Inferior parietal cortex (tissue), 1 donor: Measurements from ENCODE around the gene HMGXB3.

ENCODE experiments used
- DNase-seq: peaks from one replicate; pipeline ENCODE4 v3.0.0-alpha.2; 2016; ENCODE audit errors: extremely low spot score

The HMGXB3 gene

DNA sequence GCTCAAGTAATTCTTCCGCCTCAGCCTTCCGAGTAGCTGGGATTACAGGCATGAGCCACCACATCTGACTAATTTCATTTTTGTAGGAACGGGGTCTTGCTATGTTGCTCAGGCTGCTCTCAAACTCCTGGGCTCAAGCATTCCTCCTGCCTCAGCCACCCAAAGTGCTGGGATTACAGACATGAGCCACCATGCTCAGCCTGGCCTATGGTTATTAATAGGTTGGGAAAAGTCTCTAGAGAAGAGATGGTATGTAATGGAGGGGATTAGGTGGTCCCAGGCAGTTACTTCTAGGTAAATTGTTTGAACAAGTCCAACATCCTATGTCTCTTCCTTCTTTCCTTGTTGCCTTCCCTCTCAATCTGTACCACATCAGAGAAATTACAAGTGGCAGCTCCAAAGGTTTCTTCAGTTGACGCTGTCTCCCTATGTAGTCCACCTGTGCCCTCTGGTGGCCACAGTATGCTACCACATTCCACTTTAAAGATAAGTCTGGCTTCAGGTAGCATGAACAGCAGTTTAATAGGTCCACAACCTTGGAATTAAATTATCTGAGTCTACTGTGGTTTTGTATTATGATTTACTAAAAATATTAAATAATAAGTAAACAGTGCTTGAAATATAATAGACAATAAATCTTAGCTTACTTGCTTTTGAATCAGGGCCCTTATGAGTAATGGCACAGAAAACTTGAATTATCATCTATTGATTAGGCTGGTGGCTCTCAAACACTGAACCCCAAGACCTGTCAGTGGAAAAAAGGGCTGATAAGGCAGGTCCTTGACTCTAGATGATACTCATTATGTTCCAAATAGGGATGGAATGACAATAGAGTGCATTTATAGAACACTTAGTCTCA is 9.8 kb upstream of the HMGXB3 start:
- DNase-seq = peak; percentile 91

DNA sequence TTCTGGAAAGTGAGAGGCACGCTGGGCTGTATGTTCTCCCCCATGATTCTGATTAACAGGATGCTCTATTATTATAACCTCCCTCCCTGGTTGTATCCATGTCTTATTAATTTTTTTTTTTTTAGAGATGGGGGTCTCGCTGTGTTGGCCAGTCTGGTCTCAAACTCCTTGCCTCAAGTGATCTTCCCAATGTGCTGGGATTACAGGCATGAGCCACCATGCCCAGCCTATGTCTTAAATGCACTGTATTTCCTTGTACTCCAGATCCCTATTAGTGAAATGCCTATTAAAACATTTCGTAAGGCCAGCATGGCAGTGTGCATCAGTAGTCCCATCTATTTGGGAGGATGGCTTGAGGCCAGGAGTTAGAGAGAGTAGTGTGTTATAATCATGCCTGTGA is 7.1 kb upstream of the HMGXB3 start:
- DNase-seq = no peak

DNA sequence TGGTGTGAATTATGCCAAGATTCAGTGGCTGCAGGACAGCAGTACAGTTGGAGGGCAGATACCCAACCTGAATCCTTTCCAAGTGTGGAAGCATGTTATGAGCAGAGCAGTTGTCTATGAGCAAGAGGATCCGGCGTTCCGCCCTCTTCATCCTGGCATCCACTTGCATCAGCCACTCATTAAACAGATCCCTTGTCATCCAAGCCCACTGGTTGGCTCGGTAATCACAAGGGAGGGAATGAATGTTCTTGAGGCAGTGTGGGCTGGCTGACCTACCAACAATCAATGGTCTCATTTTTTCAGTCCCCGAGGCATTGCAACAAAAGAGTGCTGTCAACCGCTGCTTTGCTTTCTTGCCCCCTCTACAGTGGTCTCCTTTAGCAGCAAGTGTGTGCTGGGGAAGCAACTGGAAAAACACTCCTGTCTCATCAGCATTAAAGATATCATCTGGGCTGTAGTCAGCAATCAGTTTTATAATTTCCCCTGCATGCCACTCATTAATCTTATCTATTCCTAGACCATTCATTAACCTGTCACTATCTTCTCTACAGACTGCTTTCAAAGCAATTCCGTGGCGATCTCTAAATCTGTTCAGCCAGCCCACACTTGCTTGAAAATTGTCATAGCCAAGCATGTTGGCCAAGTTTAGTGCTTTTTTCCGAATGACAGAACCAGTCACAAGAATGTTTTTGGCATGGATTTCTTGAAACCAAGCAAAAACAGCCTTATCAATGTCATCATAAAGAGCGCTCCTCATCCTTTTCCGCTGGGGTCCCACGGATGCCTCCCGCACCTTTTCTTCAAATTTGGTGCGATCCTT is 4.9 kb upstream of the HMGXB3 start:
- peak; percentile 63 for DNase-seq

DNA sequence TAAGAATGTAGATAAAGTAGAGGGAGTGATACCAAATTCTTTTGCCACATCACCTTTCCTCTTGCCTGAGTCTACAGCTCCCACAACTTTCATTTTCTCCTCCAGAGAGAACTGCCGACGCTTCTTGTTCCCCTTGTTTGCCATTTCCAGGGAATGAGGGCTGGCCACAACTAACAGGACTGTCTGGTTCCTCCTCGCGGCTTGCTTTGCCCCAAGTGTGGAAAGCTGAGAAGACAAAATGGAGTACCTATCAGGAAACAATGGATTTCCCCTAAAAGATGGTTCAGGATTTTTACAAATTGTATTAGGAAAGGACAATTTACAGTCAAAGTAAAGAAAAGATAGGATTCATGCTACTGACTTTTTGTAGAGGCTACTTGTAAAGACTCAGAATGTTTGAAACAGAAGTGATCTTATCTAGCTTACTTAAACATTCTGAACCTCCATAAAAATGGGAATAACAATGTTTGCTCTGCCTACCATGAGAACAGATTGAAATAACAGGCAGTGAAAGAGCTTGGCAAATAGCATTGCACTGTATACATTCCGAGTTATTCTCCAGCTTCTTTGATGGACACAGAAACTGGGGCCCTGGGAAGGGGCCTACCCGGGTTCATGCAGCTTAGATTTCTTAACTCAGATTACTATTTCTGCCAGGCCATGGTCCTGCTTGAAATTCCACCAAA is 4.2 kb upstream of the HMGXB3 start:
- DNase-seq = no peak

DNA sequence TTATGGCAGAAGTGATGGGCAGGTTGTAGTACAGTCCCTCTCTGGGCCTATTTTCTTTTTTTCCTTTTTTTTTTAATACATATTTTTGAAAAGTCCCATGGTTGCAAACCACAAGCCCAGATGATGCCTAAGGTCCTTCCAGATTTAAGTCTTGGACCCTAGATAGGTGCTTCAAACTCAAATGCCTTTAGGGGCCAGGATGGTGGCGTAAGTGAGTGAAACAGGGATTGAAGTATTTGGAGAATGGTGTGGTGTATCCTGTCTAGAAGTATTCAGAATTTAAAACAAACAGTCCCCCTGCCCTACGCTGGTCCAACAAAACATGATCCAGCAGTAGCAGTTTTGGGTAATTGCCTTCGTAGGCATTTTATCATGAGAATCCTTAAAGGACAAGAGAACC is 2.3 kb upstream of the HMGXB3 start:
- no peak for DNase-seq

DNA sequence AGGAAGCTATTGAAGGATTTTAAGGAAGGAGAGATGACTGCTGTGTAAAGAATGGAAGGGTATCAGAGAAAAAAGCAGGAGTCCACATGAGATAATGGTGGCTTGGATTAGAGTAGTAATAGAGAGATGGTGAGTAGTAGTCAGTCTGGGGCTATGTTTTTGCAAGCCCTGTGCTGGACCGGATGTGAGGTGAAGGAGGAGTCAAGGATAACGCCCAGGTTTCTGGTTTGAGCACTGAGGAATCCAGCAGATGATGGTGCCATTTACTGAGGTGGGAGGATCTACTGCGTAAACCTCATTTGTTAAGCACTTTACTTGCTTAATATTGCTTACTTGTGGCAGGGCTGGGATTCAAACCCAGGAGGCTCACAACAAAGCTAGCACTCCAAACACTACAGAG is 1.2 kb upstream of the HMGXB3 start:
- no peak for DNase-seq

DNA sequence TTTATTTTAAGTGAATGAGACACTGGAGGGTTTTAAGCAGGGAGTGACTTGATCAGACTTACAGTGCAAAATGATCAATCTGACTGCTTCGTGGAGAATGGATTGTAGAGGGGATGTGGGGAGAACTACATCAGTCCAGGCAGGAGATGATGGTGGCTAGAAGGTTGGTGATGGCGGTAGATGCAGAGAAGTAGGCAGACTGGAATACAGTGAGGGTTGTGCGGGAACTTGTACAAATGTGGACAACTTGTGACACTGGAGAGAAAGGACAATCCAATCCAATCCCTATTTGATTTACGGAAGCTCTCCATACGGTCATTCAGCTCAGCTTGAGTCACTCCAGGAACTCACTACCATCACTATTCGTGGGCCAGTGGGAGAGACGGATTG is 678 bp upstream of the HMGXB3 start:
- DNase-seq = no peak

DNA sequence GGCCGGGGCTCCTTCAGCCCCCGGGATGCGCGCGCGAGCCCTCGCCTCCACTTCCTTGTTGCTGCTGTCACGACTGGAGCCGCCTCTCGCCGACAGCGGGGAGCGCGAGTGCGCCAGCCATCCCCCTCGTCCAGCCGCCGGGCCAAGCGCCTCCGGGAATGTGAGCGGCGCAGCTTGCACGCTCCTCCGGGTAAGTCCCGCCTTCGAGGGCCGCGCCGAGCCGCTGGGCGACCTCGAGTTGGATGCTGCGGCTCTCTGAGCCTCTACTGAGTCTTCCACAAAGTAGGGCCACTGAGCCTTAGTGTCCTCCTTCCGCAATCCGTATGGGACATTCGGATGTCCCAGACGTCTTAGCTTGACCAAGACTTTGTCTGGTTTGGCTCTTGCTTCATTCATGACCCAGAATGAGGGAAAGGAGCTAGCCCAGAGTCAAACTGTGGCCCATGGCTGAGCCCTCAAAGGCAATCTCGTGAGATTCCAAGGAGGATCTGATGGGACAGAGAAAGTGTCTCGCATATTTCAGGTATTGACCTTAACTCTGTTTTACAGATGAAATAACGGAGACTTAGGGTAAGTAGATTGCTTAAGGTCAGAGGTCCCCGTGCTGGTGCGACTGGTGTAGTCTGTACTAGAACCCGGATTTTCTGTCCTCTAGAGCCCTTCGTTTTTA is 586 bp downstream of the HMGXB3 start:
- no peak for DNase-seq

DNA sequence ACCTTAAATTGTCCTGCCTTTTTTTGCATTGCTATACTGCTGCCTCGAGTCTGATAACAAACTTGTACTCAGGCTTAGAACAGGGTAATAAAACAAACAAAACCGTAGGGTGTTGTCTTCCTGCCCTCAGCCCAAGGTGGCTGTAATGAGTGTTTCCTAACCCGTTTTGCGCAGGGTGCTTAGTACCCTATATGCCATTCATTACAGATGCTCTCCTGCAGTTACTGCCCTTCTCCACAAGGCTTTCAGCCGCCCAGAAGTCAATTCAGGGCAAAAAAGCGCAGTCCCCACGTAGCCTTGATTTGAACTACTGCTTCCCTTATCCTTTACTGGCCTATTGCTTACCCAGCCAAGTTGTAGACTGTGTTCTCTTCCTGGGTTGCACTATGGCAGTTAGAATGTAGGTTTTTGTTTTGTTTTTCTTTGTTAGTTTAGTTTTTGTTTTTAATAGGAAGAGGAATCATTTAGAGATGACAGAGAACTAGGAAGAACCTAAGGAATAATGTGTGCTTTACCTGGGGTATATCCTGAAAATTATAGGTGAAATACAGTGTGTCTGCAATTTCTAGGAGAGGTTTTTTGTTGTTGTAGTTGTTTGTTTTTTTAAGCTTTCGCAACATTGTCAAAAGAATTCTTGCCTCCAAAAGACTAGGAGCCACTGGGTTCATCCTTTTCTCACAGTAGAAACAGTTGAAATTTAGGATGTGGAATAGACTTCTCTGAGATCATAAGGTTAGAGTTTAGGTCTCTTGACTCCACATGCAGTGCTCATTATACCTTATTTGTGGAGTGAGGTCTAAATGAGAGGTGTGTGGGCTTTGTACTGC is 1.3 kb downstream of the HMGXB3 start:
- no peak for DNase-seq

DNA sequence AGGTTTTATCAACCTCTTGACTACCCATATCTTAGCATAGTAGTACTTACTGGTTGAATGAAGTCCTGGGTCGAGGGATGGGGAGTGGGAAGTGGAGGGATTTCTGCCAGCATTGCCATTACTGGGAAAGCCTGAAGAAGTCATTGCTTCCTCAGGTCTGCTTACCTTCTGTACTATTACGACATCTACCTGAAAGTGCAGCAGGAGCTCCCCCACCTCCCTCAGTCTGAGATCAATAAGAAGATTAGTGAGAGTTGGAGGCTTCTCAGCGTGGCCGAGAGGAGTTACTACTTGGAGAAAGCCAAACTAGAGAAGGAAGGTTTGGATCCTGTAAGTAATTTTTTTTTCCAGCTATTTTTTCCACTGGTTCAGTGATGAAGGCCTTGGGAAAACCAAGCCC is 5.8 kb downstream of the HMGXB3 start:
- DNase-seq = no peak

DNA sequence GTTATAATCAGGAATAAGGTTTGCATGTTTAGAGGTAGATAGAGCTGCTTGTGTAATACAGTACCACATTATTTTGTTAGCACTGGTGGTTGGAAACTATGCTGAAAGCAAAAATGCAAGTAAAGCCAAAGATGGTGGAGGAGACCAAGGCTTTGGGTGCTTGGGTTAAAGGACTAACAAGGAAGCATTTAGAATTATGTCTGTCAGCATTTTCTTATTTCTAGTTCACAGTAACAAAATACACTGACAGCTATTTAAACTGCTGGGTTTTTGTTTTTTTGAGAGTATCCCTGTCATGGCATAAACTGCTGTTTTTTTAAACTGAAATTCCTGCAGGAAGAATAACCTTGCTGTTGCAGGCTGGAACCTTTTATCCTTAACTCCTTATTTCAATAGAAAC is 6.5 kb downstream of the HMGXB3 start:
- DNase-seq = no peak

DNA sequence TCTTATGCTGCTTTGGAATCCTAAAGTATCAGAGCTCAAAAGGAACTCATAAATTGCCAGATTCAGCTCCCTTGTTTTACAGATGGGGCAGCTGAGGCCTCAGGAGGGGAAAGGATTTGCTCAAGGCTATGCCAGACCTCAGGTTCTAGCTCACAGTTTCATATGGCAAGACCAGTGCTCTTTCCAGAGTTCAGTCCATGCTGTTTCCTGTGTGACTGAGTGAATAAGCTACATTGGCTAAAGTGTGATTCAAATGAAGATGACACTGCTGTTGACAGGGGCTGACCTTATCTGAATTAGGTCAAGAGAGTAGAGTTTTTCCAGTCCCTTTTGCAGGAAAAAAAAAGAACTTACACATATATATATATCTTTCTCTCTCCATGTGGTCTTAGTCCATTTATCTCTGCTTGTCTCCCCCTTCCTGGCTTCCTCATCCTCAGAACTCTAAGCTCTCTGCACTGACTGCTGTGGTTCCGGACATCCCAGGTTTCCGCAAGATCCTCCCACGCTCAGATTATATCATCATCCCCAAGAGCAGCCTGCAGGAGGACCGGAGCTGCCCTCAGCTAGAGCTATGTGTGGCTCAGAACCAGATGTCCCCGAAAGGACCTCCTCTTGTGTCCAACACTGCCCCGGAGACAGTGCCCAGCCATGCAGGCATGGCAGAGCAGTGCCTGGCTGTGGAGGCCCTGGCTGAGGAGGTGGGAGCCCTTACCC is 9.3 kb downstream of the HMGXB3 start:
- no peak for DNase-seq

DNA sequence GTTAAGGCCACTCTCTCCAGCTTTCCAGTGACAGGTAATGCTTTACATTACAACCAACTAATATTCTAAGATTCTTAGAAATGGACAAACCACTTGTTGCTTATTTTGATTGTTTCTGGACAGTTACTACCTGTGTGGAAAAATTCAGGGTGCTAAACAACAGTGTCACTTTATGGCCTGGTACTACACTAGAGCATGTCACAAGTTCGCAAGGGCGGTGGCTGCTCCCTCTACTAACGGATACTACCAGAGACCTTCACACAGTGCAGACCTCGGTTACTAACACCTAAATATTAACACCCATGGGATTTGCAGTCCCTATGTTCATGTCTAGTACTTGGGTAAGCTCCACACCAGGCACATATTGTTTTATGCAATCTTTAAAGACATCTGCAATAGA is 13.4 kb downstream of the HMGXB3 start:
- no peak for DNase-seq

DNA sequence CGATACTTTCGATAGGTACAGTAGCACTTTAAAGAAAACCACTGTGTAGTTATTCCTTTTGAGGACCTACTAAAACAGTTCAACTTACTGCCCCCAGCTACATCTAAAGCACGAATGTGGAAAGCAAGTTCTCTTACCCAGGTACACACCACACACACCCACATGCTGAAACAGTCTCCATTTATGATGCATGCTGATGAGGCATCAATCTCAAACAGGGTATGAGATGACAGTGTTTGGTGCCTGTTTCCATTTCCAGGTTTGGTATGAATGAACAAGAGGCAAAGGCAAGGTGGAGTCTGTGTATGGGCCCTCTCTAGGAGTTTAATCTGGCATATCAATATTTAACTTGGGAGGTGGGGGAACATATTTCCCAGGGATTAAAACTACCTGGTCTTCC is 13.9 kb downstream of the HMGXB3 start:
- no peak for DNase-seq

DNA sequence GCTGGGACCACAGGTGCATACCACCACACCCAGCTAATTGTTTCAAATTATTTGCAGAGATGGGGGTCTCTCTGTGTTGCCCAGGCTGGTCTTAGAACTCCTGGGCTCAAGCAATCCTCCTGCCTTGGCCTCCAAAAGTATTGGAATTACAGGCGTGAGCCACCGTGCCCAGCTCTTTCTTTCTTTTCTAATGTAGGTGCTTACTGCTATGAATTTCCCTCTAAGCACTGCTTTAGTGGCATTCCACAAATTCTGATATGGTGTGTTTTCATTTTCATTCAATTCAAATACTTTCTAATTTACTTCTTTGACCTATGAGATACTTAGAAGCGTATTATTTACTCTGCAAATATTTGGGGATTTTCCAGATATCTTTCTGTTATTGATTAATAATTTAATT is 14.9 kb downstream of the HMGXB3 start:
- no peak for DNase-seq

DNA sequence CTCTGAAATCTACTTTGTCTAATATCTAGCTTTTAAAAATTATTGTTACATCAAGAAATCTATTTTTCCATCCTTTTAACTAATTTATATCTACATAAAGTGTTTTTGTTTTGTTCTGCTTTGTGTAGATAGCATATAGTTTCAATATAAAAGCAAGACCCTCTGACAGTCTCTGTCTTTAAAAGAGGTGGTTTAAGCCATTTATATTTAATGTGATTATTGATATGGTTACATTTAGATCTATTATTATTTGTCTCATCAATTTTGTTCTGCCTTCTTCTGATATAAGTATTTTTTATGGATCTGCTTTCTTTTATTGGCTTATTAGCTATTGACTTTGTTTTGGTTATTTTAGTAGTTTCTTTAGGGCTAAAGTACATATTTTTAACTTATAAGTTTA is 16.0 kb downstream of the HMGXB3 start:
- no peak for DNase-seq

DNA sequence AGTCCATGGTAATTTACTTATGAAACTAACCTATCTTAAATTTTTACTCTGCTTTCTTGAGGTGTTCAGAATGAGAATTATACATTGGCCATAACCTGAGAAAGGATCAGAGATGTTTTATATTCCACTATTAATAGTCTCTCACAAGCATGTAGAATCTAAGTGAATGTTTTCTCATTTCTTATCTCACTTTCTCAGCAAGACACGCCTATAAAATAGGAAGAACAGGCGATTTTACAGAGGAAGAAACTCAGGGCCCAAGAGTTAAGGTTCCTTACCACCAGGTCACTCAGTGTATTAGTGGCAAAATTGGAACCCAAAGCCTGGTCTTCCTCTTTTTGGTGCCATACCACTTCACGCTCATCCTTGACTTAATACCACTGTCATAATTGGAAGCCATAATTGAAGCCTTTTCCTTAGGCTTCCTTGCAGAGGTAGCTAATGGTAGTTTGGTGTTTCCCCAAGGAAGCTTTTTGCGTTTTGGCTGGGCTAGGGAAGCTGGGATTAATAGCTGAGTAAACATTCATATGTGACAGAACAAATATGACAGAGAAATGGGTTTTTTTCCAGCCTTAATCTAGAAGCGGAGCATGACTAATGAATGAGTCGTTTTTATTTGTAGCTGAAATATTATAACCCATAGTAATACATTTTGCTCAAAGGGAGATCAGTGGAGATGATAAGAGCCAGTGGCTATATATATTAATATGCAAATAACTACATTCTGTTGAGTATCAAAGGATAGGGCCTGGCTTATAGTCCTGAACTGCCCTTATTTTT is 16.9 kb downstream of the HMGXB3 start:
- no peak for DNase-seq

DNA sequence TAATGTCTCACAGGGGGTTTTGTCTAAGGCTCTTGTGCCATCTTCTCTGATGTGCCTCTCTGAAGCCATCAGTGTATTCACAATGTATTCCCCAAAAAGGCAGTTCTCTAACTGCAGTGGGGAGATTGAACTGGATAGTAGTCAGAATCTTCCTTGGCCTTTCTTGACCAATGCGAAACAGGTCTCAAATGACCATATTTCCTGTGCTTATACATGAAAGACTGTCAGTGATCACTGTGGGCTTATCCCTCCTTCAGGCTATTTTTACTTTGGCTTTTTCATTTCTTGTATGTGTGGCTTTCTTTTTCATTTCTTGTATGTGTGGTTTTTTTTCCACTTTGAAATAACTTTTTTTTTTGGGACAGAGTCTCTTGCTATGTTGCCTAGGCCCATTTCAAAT is 19.7 kb downstream of the HMGXB3 start:
- DNase-seq = no peak

DNA sequence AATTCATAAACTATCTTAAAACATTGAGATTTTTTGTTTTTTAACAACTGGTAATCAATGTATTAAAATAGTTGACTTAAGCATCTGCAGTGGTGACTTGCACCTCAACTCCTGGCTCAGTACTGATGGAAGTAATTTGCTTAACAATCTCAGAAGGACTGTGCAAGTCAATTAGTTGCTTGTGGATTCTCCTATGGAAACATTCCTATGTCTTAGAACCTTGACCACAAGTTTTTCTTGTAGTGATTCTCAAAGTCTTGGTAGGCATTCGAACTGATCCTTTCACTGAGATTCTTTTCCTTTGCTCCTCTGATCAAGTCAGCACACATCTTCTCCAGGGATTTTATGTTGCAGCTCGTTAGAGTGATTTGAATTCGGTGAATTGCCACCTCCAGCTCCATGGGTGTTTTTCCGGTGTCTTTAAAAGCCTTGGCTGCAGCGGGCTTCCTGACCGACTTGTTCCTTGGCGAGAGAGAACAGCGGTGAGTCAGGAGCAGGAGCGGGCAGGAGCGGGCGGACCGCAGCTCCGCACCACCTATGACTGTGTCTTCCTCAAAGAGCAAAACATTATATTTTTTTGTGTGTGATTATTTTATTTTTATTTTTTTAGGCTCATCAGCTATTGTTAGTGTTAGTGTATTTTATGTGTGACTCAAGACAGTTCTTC is 21.1 kb downstream of the HMGXB3 start:
- DNase-seq = no peak
